ENCODE measurements around the gene SGMS2. TPM values are rescaled to one million over a fixed set of nuclear protein-coding genes. Genes with fewer than 3 reads are reported as not detected.
A peak's percentile ranks its signal among the peaks of the same experiment; 100 is the strongest.

SGMS2 gene
- total and polyA plus RNA-seq, 4 donors: 10.0 to 124 (median 46.4) TPM

GRCh38 chr4:107858158-107858742 is 33.5 kb downstream of the SGMS2 start:
- Histone ChIP-seq H3K36me3 (ENCODE audit: control insufficient read depth in 4 of 4, insufficient read depth in 4 of 4, low read length in 4 of 4) (peaks cover 0 to 5% (median under 1%) of the 10 kb centered on the region in 4 donors), H3K4me3 (no peak overlapping the region), H3K27me3 (ENCODE audit: control insufficient read depth in 3 of 3, insufficient read depth in 3 of 3, low read length in 2 of 3) (no peaks in the 10 kb centered on the region), H3K27ac (ENCODE audit: low read depth in 1 of 2, low read length in 1 of 2) (peak overlapping the region in 1 of 2 donors; percentile 63), H3K9ac (ENCODE audit: insufficient read depth in 1 of 2, low read length in 2 of 2) (no peak overlapping the region), H3K9me3 (ENCODE audit: control insufficient read depth in 4 of 4, insufficient read depth in 3 of 4, low read length in 3 of 4) (no peaks in the 10 kb centered on the region), H3K4me1 (ENCODE audit: control insufficient read depth in 5 of 5, insufficient read depth in 5 of 5, low read length in 5 of 5) (peaks cover 0 to 30% (median 0%) of the 10 kb centered on the region in 5 donors)
- WGBS, 2 donors: 59 to 91% methylated on average over 3 of the region's 3 CpGs
- TF ChIP-seq CTCF (IDR thresholded peaks at IDR 0.05; ENCODE audit: control extremely low read depth, extremely low read depth): no peak
- no peak for DNase-seq
- no peak for ATAC-seq (ENCODE audit: insufficient read depth, low FRiP score)

- DNase-seq: no peak
- TF ChIP-seq CTCF (IDR thresholded peaks at IDR 0.05; ENCODE audit: control extremely low read depth, extremely low read depth): no peak
- H3K27ac ChIP-seq (ENCODE audit: low read depth in 1 of 2, low read length in 1 of 2): peak overlapping the region; percentile 67 to 80
These were observed 37.9 kb downstream of the SGMS2 start for GRCh38 chr4:107862658-107863057.

GRCh38 chr4:107863416-107863815 is 38.7 kb downstream of the SGMS2 start:
- H3K4me1 ChIP-seq (ENCODE audit: control insufficient read depth in 5 of 5, insufficient read depth in 5 of 5, low read length in 5 of 5): peaks cover 0 to 19% (median 0%) of the 10 kb centered on the region in 5 donors
- peak overlapping the region; percentile 67 to 80 for H3K27ac ChIP-seq (ENCODE audit: low read depth in 1 of 2, low read length in 1 of 2)
- peaks cover 0 to 5% (median under 1%) of the 10 kb centered on the region in 4 donors for H3K36me3 ChIP-seq (ENCODE audit: control insufficient read depth in 4 of 4, insufficient read depth in 4 of 4, low read length in 4 of 4)
- no peaks in the 10 kb centered on the region for H3K27me3 ChIP-seq (ENCODE audit: control insufficient read depth in 3 of 3, insufficient read depth in 3 of 3, low read length in 2 of 3)
- DNase-seq (no peak), ATAC-seq (ENCODE audit: insufficient read depth, low FRiP score) (no peak)
- no peak overlapping the region for H3K4me3 ChIP-seq
- H3K9ac ChIP-seq (ENCODE audit: insufficient read depth in 1 of 2, low read length in 2 of 2): no peak overlapping the region
- H3K9me3 ChIP-seq (ENCODE audit: control insufficient read depth in 4 of 4, insufficient read depth in 3 of 4, low read length in 3 of 4): no peaks in the 10 kb centered on the region
- 96 to 100% methylated on average over 2 of the region's 2 CpGs for WGBS, 2 donors
- no peak for TF ChIP-seq CTCF (IDR thresholded peaks at IDR 0.05; ENCODE audit: control extremely low read depth, extremely low read depth)

More at GRCh38 chr4:107862658-107863057, 37.9 kb downstream of the SGMS2 start:
- Histone ChIP-seq H3K36me3 (ENCODE audit: control insufficient read depth in 4 of 4, insufficient read depth in 4 of 4, low read length in 4 of 4) (peaks cover 0 to 5% (median under 1%) of the 10 kb centered on the region in 4 donors), H3K9me3 (ENCODE audit: control insufficient read depth in 4 of 4, insufficient read depth in 3 of 4, low read length in 3 of 4) (no peaks in the 10 kb centered on the region), H3K4me1 (ENCODE audit: control insufficient read depth in 5 of 5, insufficient read depth in 5 of 5, low read length in 5 of 5) (peaks cover 0 to 27% (median 0%) of the 10 kb centered on the region in 5 donors), H3K9ac (ENCODE audit: insufficient read depth in 1 of 2, low read length in 2 of 2) (no peak overlapping the region), H3K27me3 (ENCODE audit: control insufficient read depth in 3 of 3, insufficient read depth in 3 of 3, low read length in 2 of 3) (no peaks in the 10 kb centered on the region), H3K4me3 (no peak overlapping the region)
- peak; percentile 61 for ATAC-seq (ENCODE audit: insufficient read depth, low FRiP score)
- 50 to 79% methylated on average over 5 of the region's 5 CpGs for WGBS, 2 donors

All from lung (tissue), 12 donors.